Measurements from ENCODE around the gene SRCAP.

Gene SRCAP

GRCh38 chr16:30760001-30760559 is 61.1 kb downstream of the SRCAP start:
- no peak overlapping the region for H3K4me3 ChIP-seq (ENCODE audit: low read depth, low read length)
- TF ChIP-seq CTCF (IDR thresholded peaks at IDR 0.05; ENCODE audit: borderline replicate concordance, insufficient read depth, low read depth, low read length) = no peak

DNA sequence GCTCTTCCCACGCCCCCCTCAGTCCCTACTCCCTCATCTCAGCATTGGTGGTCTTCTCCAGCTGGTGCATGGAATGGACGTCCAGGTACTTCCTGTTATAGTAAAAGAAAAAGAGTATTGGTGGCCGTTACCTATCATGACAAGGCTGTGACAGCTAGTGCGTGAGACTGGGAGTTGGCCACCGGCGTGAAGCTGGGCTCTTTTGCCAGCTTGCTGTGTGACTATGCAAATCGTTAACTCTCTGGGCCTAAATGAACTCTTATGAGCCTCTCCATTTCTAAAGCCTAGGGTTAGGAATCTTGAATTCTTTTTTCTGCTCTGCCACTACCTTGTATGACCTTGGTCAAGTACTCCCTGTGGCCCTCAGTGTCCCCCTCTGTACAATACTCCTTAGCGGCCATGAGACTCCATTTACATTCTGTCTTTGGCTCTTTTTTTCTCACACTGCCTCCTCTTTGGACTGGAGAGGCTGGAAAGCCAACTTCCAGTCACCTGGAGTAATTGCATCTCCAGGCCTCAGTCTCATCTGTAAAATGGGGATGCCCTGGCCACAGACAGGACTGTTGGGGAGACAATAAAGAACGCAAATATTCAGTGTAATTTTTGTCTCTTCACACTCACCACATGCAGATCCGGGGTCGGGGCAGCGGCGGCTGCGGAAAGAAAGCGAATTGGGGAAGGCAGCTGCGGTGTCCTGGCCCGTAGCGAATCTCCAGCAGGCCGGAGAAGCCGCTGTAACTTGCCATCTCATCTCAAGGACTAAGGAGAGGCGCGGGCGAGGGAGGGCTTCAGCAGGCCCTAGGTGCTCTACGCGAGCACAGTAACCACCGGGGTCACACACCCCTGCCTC is 61.8 kb downstream of the SRCAP start:
- H3K4me3 ChIP-seq (ENCODE audit: low read depth, low read length) = peak overlapping the region; percentile 80
- TF ChIP-seq CTCF (IDR thresholded peaks at IDR 0.05; ENCODE audit: borderline replicate concordance, insufficient read depth, low read depth, low read length) = no peak

DNA sequence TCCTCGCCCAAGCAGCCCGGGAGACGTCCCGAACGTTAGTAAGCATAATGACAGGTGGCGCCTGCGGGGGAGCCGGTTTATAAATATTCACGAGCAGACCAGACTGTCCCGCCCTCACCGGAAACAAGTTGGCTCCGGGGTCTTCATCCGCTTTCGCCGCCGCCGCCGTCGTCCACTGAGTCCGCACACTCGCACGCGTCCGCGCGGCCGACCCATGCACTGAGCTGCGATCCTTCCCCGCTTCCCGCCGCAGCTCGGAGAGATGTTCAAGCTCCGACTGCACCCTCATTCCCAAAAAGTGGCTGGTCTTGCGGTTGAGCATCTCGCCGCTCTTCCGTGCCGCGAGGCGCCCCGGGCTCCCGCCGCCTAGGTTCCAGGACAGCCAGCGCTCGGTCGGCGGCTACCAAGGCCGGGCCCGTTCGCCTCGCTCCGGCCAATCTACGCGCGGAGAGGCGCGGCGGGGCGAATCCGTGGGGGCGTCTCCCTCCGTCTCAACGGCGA is 62.5 kb downstream of the SRCAP start:
- TF ChIP-seq CTCF (IDR thresholded peaks at IDR 0.05; ENCODE audit: borderline replicate concordance, insufficient read depth, low read depth, low read length) = no peak

GRCh38 chr16:30761928-30762902 is 63.2 kb downstream of the SRCAP start, which contains the start of the genes CFAP119 and RNF40:
Gene CFAP119 (minus strand): TSS chr16:30762062. CDS start chr16:30761748, 314 bp downstream.
Gene RNF40 (plus strand): TSS chr16:30762322. CDS start chr16:30762546, 224 bp downstream.
- H3K4me3 ChIP-seq (ENCODE audit: low read depth, low read length) = peak within 1 kb of the TSS; percentile 80
- no peak for TF ChIP-seq CTCF (IDR thresholded peaks at IDR 0.05; ENCODE audit: borderline replicate concordance, insufficient read depth, low read depth, low read length)

More for the DNA sequence above, 62.5 kb downstream of the SRCAP start:
- H3K4me3 ChIP-seq (ENCODE audit: low read depth, low read length) = peak overlapping the region; percentile 80

DNA sequence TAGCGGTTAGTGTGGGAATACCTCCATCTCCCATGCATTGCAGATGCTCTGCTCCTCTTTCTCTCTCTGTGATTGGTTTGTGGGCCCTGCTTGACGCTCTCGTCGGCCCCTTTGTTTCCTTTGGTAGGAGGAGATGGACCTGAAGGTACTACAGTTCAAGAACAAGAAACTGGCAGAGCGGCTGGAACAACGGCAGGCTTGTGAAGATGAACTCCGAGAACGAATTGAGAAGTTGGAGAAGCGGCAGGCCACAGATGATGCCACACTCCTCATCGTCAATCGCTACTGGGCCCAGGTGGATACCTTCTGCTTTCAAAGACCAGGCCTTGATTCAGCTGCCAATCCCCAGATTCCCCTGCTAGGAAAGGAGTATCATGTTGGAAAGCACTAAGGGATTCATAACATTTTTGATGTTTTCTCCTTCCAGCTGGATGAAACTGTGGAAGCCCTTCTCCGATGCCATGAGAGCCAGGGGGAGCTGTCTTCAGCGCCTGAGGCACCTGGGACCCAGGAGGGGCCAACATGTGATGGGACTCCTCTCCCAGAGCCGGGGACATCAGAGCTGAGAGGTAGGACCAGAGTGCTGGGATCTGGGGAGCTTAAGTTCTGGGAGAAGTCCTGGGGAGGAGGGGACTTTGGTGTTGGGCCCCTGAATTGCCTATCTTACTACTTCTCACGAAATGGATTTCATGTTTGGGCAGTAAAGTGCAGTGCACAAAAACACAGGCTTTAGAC is 64.2 kb downstream of the SRCAP start:
- H3K4me3 ChIP-seq (ENCODE audit: low read depth, low read length) = peak overlapping the region; percentile 80
- TF ChIP-seq CTCF (IDR thresholded peaks at IDR 0.05; ENCODE audit: borderline replicate concordance, insufficient read depth, low read depth, low read length) = no peak

DNA sequence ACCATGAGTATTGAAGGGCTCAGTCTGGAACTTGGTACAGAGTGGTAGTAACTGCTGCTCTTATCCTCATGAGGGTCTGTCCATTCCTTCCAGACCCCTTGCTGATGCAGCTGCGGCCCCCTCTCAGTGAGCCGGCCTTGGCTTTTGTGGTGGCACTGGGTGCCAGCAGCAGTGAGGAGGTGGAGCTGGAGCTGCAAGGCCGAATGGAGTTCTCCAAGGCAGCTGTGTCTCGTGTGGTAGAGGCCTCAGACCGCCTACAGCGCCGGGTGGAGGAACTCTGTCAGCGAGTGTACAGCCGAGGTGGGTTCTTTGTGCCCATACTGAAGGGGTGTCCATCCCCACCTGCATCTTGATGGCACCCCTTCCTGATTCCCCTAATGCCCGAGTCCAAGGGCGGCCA is 65.1 kb downstream of the SRCAP start:
- TF ChIP-seq CTCF (IDR thresholded peaks at IDR 0.05; ENCODE audit: borderline replicate concordance, insufficient read depth, low read depth, low read length) = no peak
- no peak overlapping the region for H3K4me3 ChIP-seq (ENCODE audit: low read depth, low read length)
